Measurements from ENCODE around the gene ANKS1A.

The ANKS1A gene

GRCh38 chr6:35049900-35050756 lies 161.1 kb downstream of the ANKS1A start:
- DNase-seq (ENCODE audit: extremely low read depth in 1 of 2, low read depth in 1 of 2), result no peak

- no peak for DNase-seq (ENCODE audit: extremely low read depth in 1 of 2, low read depth in 1 of 2)
Observed at GRCh38 chr6:35050757-35051330, 161.8 kb downstream of the ANKS1A start.

- DNase-seq (ENCODE audit: extremely low read depth in 1 of 2, low read depth in 1 of 2), result no peak
Observed at GRCh38 chr6:35051396-35051795, 162.3 kb downstream of the ANKS1A start.

- no peak for DNase-seq (ENCODE audit: extremely low read depth in 1 of 2, low read depth in 1 of 2)
Observed at GRCh38 chr6:35051997-35052583, 163.0 kb downstream of the ANKS1A start.

- DNase-seq (ENCODE audit: extremely low read depth in 1 of 2, low read depth in 1 of 2), result no peak
Observed at GRCh38 chr6:35052694-35053565, 163.9 kb downstream of the ANKS1A start.

GRCh38 chr6:35053701-35054100 lies 164.6 kb downstream of the ANKS1A start:
- no peak for DNase-seq (ENCODE audit: extremely low read depth in 1 of 2, low read depth in 1 of 2)

- no peak for DNase-seq (ENCODE audit: extremely low read depth in 1 of 2, low read depth in 1 of 2)
Observed at GRCh38 chr6:35054106-35054742, 165.2 kb downstream of the ANKS1A start.

- DNase-seq (ENCODE audit: extremely low read depth in 1 of 2, low read depth in 1 of 2), result no peak
Observed at GRCh38 chr6:35054743-35055130, 165.7 kb downstream of the ANKS1A start.

- DNase-seq (ENCODE audit: extremely low read depth in 1 of 2, low read depth in 1 of 2), result no peak
Observed at GRCh38 chr6:35055891-35056290, 166.8 kb downstream of the ANKS1A start.

- no peak for DNase-seq (ENCODE audit: extremely low read depth in 1 of 2, low read depth in 1 of 2)
Observed at GRCh38 chr6:35056952-35057351, 167.9 kb downstream of the ANKS1A start.

GRCh38 chr6:35057449-35058357 lies 168.6 kb downstream of the ANKS1A start:
- no peak for DNase-seq (ENCODE audit: extremely low read depth in 1 of 2, low read depth in 1 of 2)

- no peak for DNase-seq (ENCODE audit: extremely low read depth in 1 of 2, low read depth in 1 of 2)
Observed at GRCh38 chr6:35058358-35058675, 169.3 kb downstream of the ANKS1A start.

- no peak for DNase-seq (ENCODE audit: extremely low read depth in 1 of 2, low read depth in 1 of 2)
Observed at GRCh38 chr6:35058865-35059522, 169.9 kb downstream of the ANKS1A start.

- DNase-seq (ENCODE audit: extremely low read depth in 1 of 2, low read depth in 1 of 2), result no peak
Observed at GRCh38 chr6:35059596-35060345, 170.7 kb downstream of the ANKS1A start.

GRCh38 chr6:35061102-35061615 lies 172.1 kb downstream of the ANKS1A start:
- DNase-seq (ENCODE audit: extremely low read depth in 1 of 2, low read depth in 1 of 2), result no peak

GRCh38 chr6:35061651-35062410 lies 172.8 kb downstream of the ANKS1A start:
- DNase-seq (ENCODE audit: extremely low read depth in 1 of 2, low read depth in 1 of 2), result no peak

GRCh38 chr6:35062676-35063574 lies 173.9 kb downstream of the ANKS1A start:
- DNase-seq (ENCODE audit: extremely low read depth in 1 of 2, low read depth in 1 of 2), result no peak

Data from activated CD8-positive, alpha-beta memory T cell treated with anti-CD3 and anti-CD28 coated beads for 1 hour (primary cell).